H9 (cell line): ENCODE results near the gene ARHGAP35. TPM values are rescaled to one million over a fixed set of nuclear protein-coding genes. Genes with fewer than 3 reads are reported as not detected.
"Not testable (repeated sequence)": the region's sequence is repeated elsewhere in the genome, so short reads cannot be mapped to it uniquely, and the experiment has no call there.

Experiments used
- DNase-seq: peaks from one replicate; pipeline ENCODE4 v3.0.0-alpha.2; 2017
- H2AFZ ChIP-seq: one replicate; pipeline ENCODE4 v1.6.1; 2013; ENCODE audit warnings: mild to moderate bottlenecking, low read length, control low read depth, moderate library complexity
- H2AK5ac ChIP-seq: 2 replicates; pipeline ENCODE4 v1.6.1; 2013; ENCODE audit warnings: low read length, control low read depth, mixed read lengths; ENCODE audit not compliant: insufficient read length
- H2BK120ac ChIP-seq: one replicate; pipeline ENCODE4 v1.6.1; 2013; ENCODE audit warnings: low read depth, mild to moderate bottlenecking, low read length, control low read depth, inconsistent platforms; ENCODE audit not compliant: poor library complexity, severe bottlenecking
- H2BK12ac ChIP-seq: 2 replicates; pipeline ENCODE4 v1.6.1; 2013; ENCODE audit warnings: low read length, control low read depth, mixed read lengths, low read depth; ENCODE audit not compliant: insufficient read length
- H2BK15ac ChIP-seq: 2 replicates; pipeline ENCODE4 v1.6.1; 2013; ENCODE audit warnings: low read depth, low read length, control low read depth
- H2BK20ac ChIP-seq: one replicate; pipeline ENCODE4 v1.6.1; 2013; ENCODE audit warnings: low read depth, mild to moderate bottlenecking, low read length, control low read depth, inconsistent platforms; ENCODE audit not compliant: poor library complexity, severe bottlenecking
- H2BK5ac ChIP-seq: 2 replicates; pipeline ENCODE4 v1.6.1; 2013; ENCODE audit warnings: low read length, control low read depth, mixed read lengths; ENCODE audit not compliant: insufficient read length
- H3K14ac ChIP-seq: 2 replicates; pipeline ENCODE4 v1.6.1; 2013; ENCODE audit warnings: low read length, control low read depth; ENCODE audit not compliant: insufficient read depth
- H3K18ac ChIP-seq: 2 replicates; pipeline ENCODE4 v1.6.1; 2013; ENCODE audit warnings: low read depth, mild to moderate bottlenecking, mixed read lengths, low read length, control low read depth; ENCODE audit not compliant: insufficient read length
- H3K23ac ChIP-seq: 2 replicates; pipeline ENCODE4 v1.6.1; 2013; ENCODE audit warnings: low read length, control low read depth, mixed read lengths, low read depth; ENCODE audit not compliant: insufficient read length
- H3K23me2 ChIP-seq: 2 replicates; pipeline ENCODE4 v1.6.1; 2013; ENCODE audit warnings: low read depth, mild to moderate bottlenecking, mixed read lengths, low read length, control low read depth; ENCODE audit not compliant: insufficient read length, poor library complexity, severe bottlenecking
- H3K27ac ChIP-seq: 2 replicates; pipeline ENCODE4 v1.5.1; 2013; ENCODE audit warnings: low read length, control low read depth, mixed read lengths, low read depth; ENCODE audit not compliant: insufficient read length
- H3K27me3 ChIP-seq: 2 replicates; pipeline ENCODE4 v1.6.1; 2013; ENCODE audit warnings: low read length, control low read depth, inconsistent platforms; ENCODE audit not compliant: insufficient read depth
- H3K4ac ChIP-seq: 2 replicates; pipeline ENCODE4 v1.6.1; 2013; ENCODE audit warnings: low read depth, mild to moderate bottlenecking, control low read depth, inconsistent platforms, low read length, moderate library complexity
- H3K4me1 ChIP-seq: 2 replicates; pipeline ENCODE4 v1.6.1; 2013; ENCODE audit warnings: low read length, control low read depth, inconsistent platforms; ENCODE audit not compliant: insufficient read depth
- H3K4me2 ChIP-seq: 2 replicates; pipeline ENCODE4 v1.6.1; 2013; ENCODE audit warnings: low read length, control low read depth, mixed read lengths; ENCODE audit not compliant: insufficient read length, insufficient read depth
- H3K56ac ChIP-seq: 2 replicates; pipeline ENCODE4 v1.6.1; 2013; ENCODE audit warnings: low read depth, mild to moderate bottlenecking, mixed read lengths, low read length, control low read depth; ENCODE audit not compliant: insufficient read length
- H3K79me1 ChIP-seq: 2 replicates; pipeline ENCODE4 v1.6.1; 2013; ENCODE audit warnings: low read depth, mild to moderate bottlenecking, moderate library complexity, low read length, control low read depth, inconsistent platforms; ENCODE audit not compliant: insufficient read depth, poor library complexity, severe bottlenecking
- H3K79me2 ChIP-seq: 2 replicates; pipeline ENCODE4 v1.6.1; 2013; ENCODE audit warnings: low read length, control low read depth, inconsistent platforms; ENCODE audit not compliant: insufficient read depth
- H3K9ac ChIP-seq: 2 replicates; pipeline ENCODE4 v1.6.1; 2013; ENCODE audit warnings: low read length, control low read depth, mixed read lengths; ENCODE audit not compliant: insufficient read length; ENCODE audit errors: extremely low read depth
- H3K9me3 ChIP-seq: one replicate; pipeline ENCODE4 v1.6.1; 2013; ENCODE audit warnings: low read depth, low read length, inconsistent platforms; ENCODE audit not compliant: control insufficient read depth
- H3T11ph ChIP-seq: one replicate; pipeline ENCODE4 v1.6.1; 2013; ENCODE audit warnings: mild to moderate bottlenecking, low read length, control low read depth, inconsistent platforms
- H4K20me1 ChIP-seq: one replicate; pipeline ENCODE4 v1.6.1; 2013; ENCODE audit not compliant: control insufficient read depth, insufficient read length, insufficient read depth
- H4K5ac ChIP-seq: 2 replicates; pipeline ENCODE4 v1.6.1; 2013; ENCODE audit warnings: low read depth, mild to moderate bottlenecking, mixed read lengths, low read length, control low read depth; ENCODE audit not compliant: insufficient read length
- H4K8ac ChIP-seq: replicated peaks from 2 replicates; pipeline ENCODE4 v1.6.1; 2013; ENCODE audit warnings: low read length, control low read depth, mixed read lengths, low read depth; ENCODE audit not compliant: insufficient read length
- H4K91ac ChIP-seq: 2 replicates; pipeline ENCODE4 v1.6.1; 2013; ENCODE audit warnings: low read depth, mild to moderate bottlenecking, moderate library complexity, mixed read lengths, low read length, control low read depth; ENCODE audit not compliant: insufficient read length
- H3K27ac Mint-ChIP-seq, 3 experiments: 2 replicates in 2 of 3; 3 replicates in 1 of 3; pipeline ENCODE4 v1.8.0; 2020 to 2021; ENCODE audit warnings: mixed read lengths in 3 of 3, mild to moderate bottlenecking in 1 of 3, moderate library complexity in 1 of 3
- H3K27me3 Mint-ChIP-seq: 2 replicates; pipeline ENCODE4 v1.8.0; 2021; ENCODE audit warnings: low read depth, mild to moderate bottlenecking, moderate library complexity, mixed read lengths
- H3K36me3 Mint-ChIP-seq, 3 experiments: 2 replicates in 2 of 3; 3 replicates in 1 of 3; pipeline ENCODE4 v1.8.0; 2020 to 2021; ENCODE audit warnings: low read depth in 3 of 3, mixed read lengths in 3 of 3; ENCODE audit not compliant: insufficient read depth in 1 of 3
- H3K4me1 Mint-ChIP-seq, 2 experiments: 2 replicates each; pipeline ENCODE4 v1.8.0; 2020; ENCODE audit warnings: mixed read lengths in 2 of 2
- H3K4me3 Mint-ChIP-seq, 2 experiments: 2 replicates in 1 of 2; 3 replicates in 1 of 2; pipeline ENCODE4 v1.8.0; 2020 to 2021; ENCODE audit warnings: mild to moderate bottlenecking in 2 of 2, mixed read lengths in 2 of 2, moderate library complexity in 1 of 2
- H3K9me3 Mint-ChIP-seq, 2 experiments: 2 replicates in 1 of 2; 3 replicates in 1 of 2; pipeline ENCODE4 v1.8.0; 2020; ENCODE audit warnings: mild to moderate bottlenecking in 2 of 2, mixed read lengths in 2 of 2, moderate library complexity in 1 of 2
- CTCF ChIP-seq: fragments of 200-600 bp; sonication (generic); conservative IDR thresholded peaks from 3 replicates; pipeline ENCODE4 v1.8.0; 2021; ENCODE audit warnings: antibody characterized with exemption, mild to moderate bottlenecking
- WGBS: extraction: QIAGEN DNeasy Blood & Tissue Kit; methylation state at CpG from one replicate; pipeline ENCODE4 v1.1.7; 2013; ENCODE audit warnings: missing lambda C conversion rate, low lambda C conversion rate, mixed read lengths; ENCODE audit not compliant: insufficient read length; ENCODE audit errors: extremely low coverage; 5-methylcytosine and 5-hydroxymethylcytosine counted together
- total RNA-seq: library from RNA; stranded (reverse); gene quantifications from 2 replicates; pipeline ENCODE4 v1.2.1, GENCODE V29; 2021

Gene ARHGAP35
- total RNA-seq, 1 experiment from 2014 or later = 49.8 TPM

- no peak overlapping the region for H3K9ac ChIP-seq
- no peak overlapping the region for H3K56ac ChIP-seq
- DNase-seq = peak; percentile 41
- H3K18ac ChIP-seq = no peak overlapping the region
- no peak overlapping the region for H2BK12ac ChIP-seq
- no peaks in the 10 kb centered on the region for H3K27me3 ChIP-seq
- no peak overlapping the region for H2BK15ac ChIP-seq
- H3K79me1 ChIP-seq = no peaks in the 10 kb centered on the region
- no peak overlapping the region for H2AK5ac ChIP-seq
- H3K27ac Mint-ChIP-seq = no peak overlapping the region
- H3K4me2 ChIP-seq = no peak overlapping the region
- H2BK120ac ChIP-seq = no peak overlapping the region
- no peak overlapping the region for H2AFZ ChIP-seq
- no CpG with 5 or more reads among the region's 18 CpGs for WGBS
- no peaks in the 10 kb centered on the region; the same call in 1 of the 2 replicates for H3K27me3 Mint-ChIP-seq
- no peak overlapping the region for H3K27ac ChIP-seq
- H4K8ac ChIP-seq = no peak overlapping the region
- no peaks in the 10 kb centered on the region for H4K20me1 ChIP-seq
- H3K79me2 ChIP-seq = no peaks in the 10 kb centered on the region
- peaks cover 7 to 9% of the 10 kb centered on the region in 2 experiments; a peak in 3 of 4 replicates for H3K4me1 Mint-ChIP-seq
- H4K5ac ChIP-seq = no peak overlapping the region
- H3K23ac ChIP-seq = no peak overlapping the region
- H3K4me3 Mint-ChIP-seq = no peak overlapping the region
- no peaks in the 10 kb centered on the region for H3K4me1 ChIP-seq
- H3K23me2 ChIP-seq = no peaks in the 10 kb centered on the region
- no peak overlapping the region for H2BK20ac ChIP-seq
- H4K91ac ChIP-seq = no peak overlapping the region
- H3K36me3 Mint-ChIP-seq = no peaks in the 10 kb centered on the region
- no peak overlapping the region for H3K4ac ChIP-seq
- peaks cover 0 to 2% of the 10 kb centered on the region in 2 experiments; a peak in 2 of 5 replicates for H3K9me3 Mint-ChIP-seq
- H3T11ph ChIP-seq = no peak overlapping the region
- no peak overlapping the region for H3K14ac ChIP-seq
- no peak overlapping the region for H2BK5ac ChIP-seq
- H3K9me3 ChIP-seq = no peaks in the 10 kb centered on the region
- no peak for TF ChIP-seq CTCF
Measured at GRCh38 chr19:46821512-46822409, 39.0 kb upstream of the ARHGAP35 start.

- H3K27me3 Mint-ChIP-seq, H2BK5ac ChIP-seq, H3K36me3 Mint-ChIP-seq, H3K4me3 Mint-ChIP-seq, H2BK12ac ChIP-seq, H3K9me3 Mint-ChIP-seq, H3K27me3 ChIP-seq, H3K27ac Mint-ChIP-seq, H3K56ac ChIP-seq, H3K27ac ChIP-seq, H2AK5ac ChIP-seq, H3K4me1 ChIP-seq, H3K23ac ChIP-seq, H3K18ac ChIP-seq, H4K8ac ChIP-seq, H3K14ac ChIP-seq, H3K9me3 ChIP-seq, H2BK120ac ChIP-seq, DNase-seq, H3K4ac ChIP-seq, H3K79me1 ChIP-seq, H4K5ac ChIP-seq, H4K20me1 ChIP-seq, H4K91ac ChIP-seq, H2BK15ac ChIP-seq, H2AFZ ChIP-seq, H3K23me2 ChIP-seq, H3K4me2 ChIP-seq, H3T11ph ChIP-seq, H3K9ac ChIP-seq, H3K79me2 ChIP-seq, H2BK20ac ChIP-seq, H3K4me1 Mint-ChIP-seq: not testable (repeated sequence)
- no CpG with 5 or more reads among the region's 4 CpGs for WGBS
Measured at GRCh38 chr19:46822410-46822787, 38.4 kb upstream of the ARHGAP35 start.
